Activated effector memory CD4-positive, alpha-beta T cell treated with Interleukin-2 at 50 U/mL for 16 hours (primary cell): ENCODE measurements around the gene KAT7.

ENCODE experiments used
- DNase-seq: peaks from one replicate; pipeline ENCODE4 v3.0.0-alpha.2; 2020

The KAT7 gene

GRCh38 chr17:49873466-49873865 is 85.0 kb downstream of the KAT7 start:
- DNase-seq: no peak

DNA sequence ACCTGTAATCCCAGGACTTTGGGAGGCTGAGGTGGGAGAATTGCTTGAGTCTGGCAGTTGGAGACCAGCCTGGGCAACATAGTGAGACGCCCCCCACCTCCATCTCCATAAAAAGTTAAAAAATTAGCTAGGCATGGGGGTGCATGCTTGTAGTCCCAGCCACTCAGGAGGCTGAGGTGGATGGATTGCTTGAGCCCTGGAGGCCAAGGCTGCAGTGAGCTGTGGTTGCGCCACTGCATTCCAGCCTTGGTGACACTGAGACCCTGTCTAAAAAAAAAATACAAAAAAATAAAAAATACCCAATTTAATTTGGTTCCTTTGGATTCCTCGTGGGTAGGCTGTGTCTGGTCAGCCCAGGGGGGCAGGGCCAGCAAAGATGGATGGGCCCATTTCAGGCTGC is 85.4 kb downstream of the KAT7 start:
- DNase-seq: no peak

- no peak for DNase-seq
Measured at GRCh38 chr17:49874911-49875310, 86.4 kb downstream of the KAT7 start.

DNA sequence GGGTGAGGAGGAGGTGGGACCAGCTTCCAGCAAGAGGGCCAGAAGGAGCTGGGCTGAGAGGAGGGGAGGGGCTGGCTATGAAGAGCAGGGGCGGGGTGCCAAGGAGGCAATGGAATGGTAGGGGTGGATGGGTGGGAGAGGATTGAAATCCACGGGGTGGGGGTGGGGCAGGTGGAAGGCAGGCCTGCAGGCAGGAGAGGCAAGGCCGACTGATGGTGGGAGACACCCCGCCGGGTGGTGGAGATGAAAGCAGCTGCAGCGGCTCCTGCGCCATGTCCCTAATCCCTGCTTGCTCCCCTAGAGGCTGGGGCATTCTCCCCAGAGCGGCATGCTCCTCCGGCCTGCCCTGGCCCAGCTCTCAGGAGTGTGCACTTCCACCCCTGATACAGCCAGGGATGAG is 87.2 kb downstream of the KAT7 start:
- DNase-seq: no peak

- no peak for DNase-seq
Measured at GRCh38 chr17:49878931-49879904, 90.7 kb downstream of the KAT7 start.

DNA sequence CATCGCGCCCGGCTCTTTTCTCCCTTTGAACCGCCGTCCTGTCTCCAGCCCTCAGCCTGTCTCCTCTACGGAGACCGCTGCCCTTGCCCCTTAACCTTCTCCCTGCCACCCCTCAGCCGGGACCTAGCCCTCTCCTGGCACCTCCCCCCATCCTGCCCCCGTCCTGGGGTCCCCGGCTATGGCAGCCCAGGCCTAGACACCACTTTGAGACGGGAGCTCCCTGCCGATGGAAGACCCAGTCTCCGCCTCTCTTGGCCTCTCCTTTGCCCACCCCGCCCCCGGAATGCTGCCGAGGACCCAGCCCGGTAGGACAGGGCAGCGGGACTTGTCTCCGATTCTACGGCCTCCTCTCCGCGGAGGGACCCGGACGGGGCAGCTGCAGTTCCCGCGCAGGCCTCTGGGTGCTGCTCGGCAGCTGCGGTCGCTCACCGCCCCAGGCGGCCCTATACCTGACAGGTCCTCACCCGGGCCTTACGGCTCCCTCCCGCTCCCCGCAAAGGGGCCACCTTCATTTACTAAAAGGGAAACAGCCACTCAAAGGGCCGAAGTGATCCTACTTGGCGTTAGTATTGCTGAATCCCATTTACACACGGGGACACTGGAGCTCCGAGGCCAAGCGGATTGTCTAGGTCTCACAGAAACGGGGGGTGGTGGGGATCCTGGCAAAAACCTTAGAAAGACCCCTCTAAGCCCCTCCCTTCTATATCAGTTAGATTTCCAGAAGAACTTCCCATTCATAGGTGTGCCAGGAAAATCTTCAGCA is 92.0 kb downstream of the KAT7 start:
- peak; percentile 61 for DNase-seq

DNA sequence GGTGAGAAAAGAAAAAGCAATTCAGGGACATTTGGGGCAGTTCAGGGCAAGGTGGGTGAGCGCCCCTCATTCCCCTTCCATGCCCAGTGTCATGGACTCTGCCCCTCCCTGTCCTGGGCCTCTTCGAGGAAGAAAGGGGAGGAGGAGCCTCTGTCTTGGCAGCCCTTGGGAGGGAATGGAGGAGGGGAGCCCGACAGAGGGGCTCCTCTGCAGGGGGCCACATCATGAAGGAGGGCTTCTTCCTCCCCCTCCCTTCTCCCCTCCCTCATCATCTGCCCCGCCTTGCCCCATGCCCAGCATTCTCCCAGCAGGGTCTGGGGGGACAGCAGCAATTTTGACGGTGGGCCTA is 92.5 kb downstream of the KAT7 start:
- no peak for DNase-seq

GRCh38 chr17:49882434-49882833 is 94.0 kb downstream of the KAT7 start:
- DNase-seq: no peak
